NAMALWA (cell line): ENCODE results near the gene CEP131.

ENCODE experiments used
- DNase-seq: peaks from one replicate; pipeline ENCODE4 v3.0.0-alpha.2; 2015; ENCODE audit warnings: low spot score

The CEP131 gene

GRCh38 chr17:81199482-81199830 is 23.3 kb downstream of the CEP131 start:
- DNase-seq, result no peak

GRCh38 chr17:81198826-81199481 is 23.8 kb downstream of the CEP131 start:
- no peak for DNase-seq

- no peak for DNase-seq
These were observed 24.8 kb downstream of the CEP131 start for GRCh38 chr17:81197831-81198490.

GRCh38 chr17:81197409-81197795 is 25.4 kb downstream of the CEP131 start:
- no peak for DNase-seq

- no peak for DNase-seq
These were observed 26.0 kb downstream of the CEP131 start for GRCh38 chr17:81196505-81197408.

- DNase-seq, result no peak
These were observed 26.7 kb downstream of the CEP131 start for GRCh38 chr17:81195941-81196495.

- DNase-seq, result no peak
These were observed 27.5 kb downstream of the CEP131 start for GRCh38 chr17:81194941-81195901.

- DNase-seq, result no peak
These were observed 28.5 kb downstream of the CEP131 start for GRCh38 chr17:81194225-81194760.

GRCh38 chr17:81193470-81194224 is 29.1 kb downstream of the CEP131 start:
- DNase-seq, result no peak

- no peak for DNase-seq
These were observed 29.7 kb downstream of the CEP131 start for GRCh38 chr17:81193051-81193410.

GRCh38 chr17:81192386-81193050 is 30.2 kb downstream of the CEP131 start:
- DNase-seq, result no peak

- no peak for DNase-seq
These were observed 31.1 kb downstream of the CEP131 start for GRCh38 chr17:81191646-81192045.

- no peak for DNase-seq
These were observed 31.6 kb downstream of the CEP131 start for GRCh38 chr17:81191116-81191515.

- no peak for DNase-seq
These were observed 32.2 kb downstream of the CEP131 start for GRCh38 chr17:81190591-81190990.

- DNase-seq, result no peak
These were observed 32.9 kb downstream of the CEP131 start for GRCh38 chr17:81189670-81190530.

GRCh38 chr17:81189016-81189415 is 33.7 kb downstream of the CEP131 start:
- DNase-seq, result no peak

GRCh38 chr17:81188491-81188840 is 34.3 kb downstream of the CEP131 start:
- no peak for DNase-seq

GRCh38 chr17:81187586-81188490 is 34.9 kb downstream of the CEP131 start:
- no peak for DNase-seq
